H1 (cell line): ENCODE data around the gene CACNA1C. TPM values are rescaled to one million over a fixed set of nuclear protein-coding genes. Genes with fewer than 3 reads are reported as not detected.

Experiments
- CBX5 ChIP-seq: fragments of 300-800, 300-1000 bp; sonication (generic); IDR thresholded peaks from 2 replicates; pipeline ENCODE4 v1.7.1; 2016; ENCODE audit warnings: antibody characterized with exemption, low read length, low read depth
- CEBPB ChIP-seq: IDR thresholded peaks from 2 replicates; pipeline ENCODE4 v1.6.1; 2012; ENCODE audit warnings: low read depth, low read length
- CREB1 ChIP-seq: IDR thresholded peaks from 2 replicates; pipeline ENCODE4 v1.6.1; 2012; ENCODE audit warnings: inconsistent platforms
- GABPA ChIP-seq: IDR thresholded peaks from 2 replicates; pipeline ENCODE4 v1.6.1; 2011; ENCODE audit warnings: mild to moderate bottlenecking, low read length, moderate library complexity, borderline replicate concordance; ENCODE audit not compliant: insufficient read depth
- RAD21 ChIP-seq, 2 experiments: IDR thresholded peaks in 1 of 2; conservative IDR thresholded peaks in 1 of 2; 2 replicates each; pipeline ENCODE4 v1.6.1; 2011; ENCODE audit warnings: low read depth in 2 of 2, low read length in 2 of 2, improper control_type of control experiment in 1 of 2, inconsistent platforms in 1 of 2, mild to moderate bottlenecking in 1 of 2, moderate library complexity in 1 of 2
- RFX5 ChIP-seq: IDR thresholded peaks from 2 replicates; pipeline ENCODE4 v1.6.1; 2011; ENCODE audit warnings: low read depth, low read length, improper control_type of control experiment, borderline replicate concordance
- SP4 ChIP-seq: IDR thresholded peaks from 2 replicates; pipeline ENCODE4 v1.6.1; 2012; ENCODE audit warnings: low read length, inconsistent platforms
- SUZ12 ChIP-seq: fragments of 200-600 bp; sonication (generic); IDR thresholded peaks from 2 replicates; pipeline ENCODE4 v1.6.1; 2012; ENCODE audit warnings: mild to moderate bottlenecking, inconsistent platforms, low read length, moderate library complexity, mixed read lengths
- polyA plus RNA-seq, 7 experiments: library from polyadenylated mRNA; depleted of rRNA in 3 of 7; stranded (reverse) in 5 of 7; unstranded in 2 of 7; fragments of >200 nt in 5 of 7; fragments of 200-250 nt in 2 of 7; gene quantifications; 1 replicate in 5 of 7; 2 replicates in 1 of 7; 4 replicates in 1 of 7; pipeline versions ENCODE4 v1.2.1 to v1.2.3, GENCODE V29; 2011 to 2013; ENCODE audit warnings: missing spikeins in 2 of 7, mixed read lengths in 2 of 7
- total RNA-seq: library from RNA; stranded (reverse); fragmentation: NEBNext Ultra II Directional; extraction: Animal tissue kit (Norgen Biotek cat#: 25700); gene quantifications from 2 replicates; pipeline ENCODE4 v1.2.1, GENCODE V29; 2021
- TF ChIP-seq, protein P1 (sequence below): fragments of 300-600 bp; sonication (generic); IDR thresholded peaks from 2 replicates; pipeline ENCODE4 v1.7.1; 2012; ENCODE audit warnings: low read length, moderate library complexity, mild to moderate bottlenecking, inconsistent platforms; ENCODE audit not compliant: insufficient replicate concordance
- TF ChIP-seq, protein P2 (sequence below): IDR thresholded peaks from 2 replicates; pipeline ENCODE4 v1.6.1; 2012; ENCODE audit warnings: inconsistent platforms

CACNA1C gene
- total and polyA plus RNA-seq, 2 of the 8 experiments (the other 6 are each of a cell fraction or from before 2014, with no cell fraction given) = 1.3 TPM

DNA sequence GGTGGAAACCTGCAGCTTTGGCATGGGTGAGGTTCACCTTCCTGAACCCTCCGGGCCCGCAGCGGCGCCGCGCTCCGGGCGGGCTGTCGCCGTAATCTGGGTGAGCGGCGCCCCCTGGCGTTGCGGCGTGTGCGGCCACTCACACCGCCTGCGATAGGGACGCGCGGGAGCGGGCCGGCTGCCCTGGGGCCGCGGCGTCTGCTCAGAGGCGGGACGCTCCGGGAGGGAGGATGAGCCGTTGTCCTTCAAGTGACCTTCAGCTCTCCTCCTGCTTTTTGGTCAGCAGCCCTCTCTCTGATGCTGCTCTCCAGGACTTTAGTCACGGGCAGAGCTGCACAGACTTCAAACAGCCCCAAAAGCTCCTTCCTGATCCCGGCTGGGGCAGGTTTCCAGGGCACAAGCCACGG is 530.3 kb downstream of the CACNA1C start (continued):
- TF ChIP-seq, protein P1, sequence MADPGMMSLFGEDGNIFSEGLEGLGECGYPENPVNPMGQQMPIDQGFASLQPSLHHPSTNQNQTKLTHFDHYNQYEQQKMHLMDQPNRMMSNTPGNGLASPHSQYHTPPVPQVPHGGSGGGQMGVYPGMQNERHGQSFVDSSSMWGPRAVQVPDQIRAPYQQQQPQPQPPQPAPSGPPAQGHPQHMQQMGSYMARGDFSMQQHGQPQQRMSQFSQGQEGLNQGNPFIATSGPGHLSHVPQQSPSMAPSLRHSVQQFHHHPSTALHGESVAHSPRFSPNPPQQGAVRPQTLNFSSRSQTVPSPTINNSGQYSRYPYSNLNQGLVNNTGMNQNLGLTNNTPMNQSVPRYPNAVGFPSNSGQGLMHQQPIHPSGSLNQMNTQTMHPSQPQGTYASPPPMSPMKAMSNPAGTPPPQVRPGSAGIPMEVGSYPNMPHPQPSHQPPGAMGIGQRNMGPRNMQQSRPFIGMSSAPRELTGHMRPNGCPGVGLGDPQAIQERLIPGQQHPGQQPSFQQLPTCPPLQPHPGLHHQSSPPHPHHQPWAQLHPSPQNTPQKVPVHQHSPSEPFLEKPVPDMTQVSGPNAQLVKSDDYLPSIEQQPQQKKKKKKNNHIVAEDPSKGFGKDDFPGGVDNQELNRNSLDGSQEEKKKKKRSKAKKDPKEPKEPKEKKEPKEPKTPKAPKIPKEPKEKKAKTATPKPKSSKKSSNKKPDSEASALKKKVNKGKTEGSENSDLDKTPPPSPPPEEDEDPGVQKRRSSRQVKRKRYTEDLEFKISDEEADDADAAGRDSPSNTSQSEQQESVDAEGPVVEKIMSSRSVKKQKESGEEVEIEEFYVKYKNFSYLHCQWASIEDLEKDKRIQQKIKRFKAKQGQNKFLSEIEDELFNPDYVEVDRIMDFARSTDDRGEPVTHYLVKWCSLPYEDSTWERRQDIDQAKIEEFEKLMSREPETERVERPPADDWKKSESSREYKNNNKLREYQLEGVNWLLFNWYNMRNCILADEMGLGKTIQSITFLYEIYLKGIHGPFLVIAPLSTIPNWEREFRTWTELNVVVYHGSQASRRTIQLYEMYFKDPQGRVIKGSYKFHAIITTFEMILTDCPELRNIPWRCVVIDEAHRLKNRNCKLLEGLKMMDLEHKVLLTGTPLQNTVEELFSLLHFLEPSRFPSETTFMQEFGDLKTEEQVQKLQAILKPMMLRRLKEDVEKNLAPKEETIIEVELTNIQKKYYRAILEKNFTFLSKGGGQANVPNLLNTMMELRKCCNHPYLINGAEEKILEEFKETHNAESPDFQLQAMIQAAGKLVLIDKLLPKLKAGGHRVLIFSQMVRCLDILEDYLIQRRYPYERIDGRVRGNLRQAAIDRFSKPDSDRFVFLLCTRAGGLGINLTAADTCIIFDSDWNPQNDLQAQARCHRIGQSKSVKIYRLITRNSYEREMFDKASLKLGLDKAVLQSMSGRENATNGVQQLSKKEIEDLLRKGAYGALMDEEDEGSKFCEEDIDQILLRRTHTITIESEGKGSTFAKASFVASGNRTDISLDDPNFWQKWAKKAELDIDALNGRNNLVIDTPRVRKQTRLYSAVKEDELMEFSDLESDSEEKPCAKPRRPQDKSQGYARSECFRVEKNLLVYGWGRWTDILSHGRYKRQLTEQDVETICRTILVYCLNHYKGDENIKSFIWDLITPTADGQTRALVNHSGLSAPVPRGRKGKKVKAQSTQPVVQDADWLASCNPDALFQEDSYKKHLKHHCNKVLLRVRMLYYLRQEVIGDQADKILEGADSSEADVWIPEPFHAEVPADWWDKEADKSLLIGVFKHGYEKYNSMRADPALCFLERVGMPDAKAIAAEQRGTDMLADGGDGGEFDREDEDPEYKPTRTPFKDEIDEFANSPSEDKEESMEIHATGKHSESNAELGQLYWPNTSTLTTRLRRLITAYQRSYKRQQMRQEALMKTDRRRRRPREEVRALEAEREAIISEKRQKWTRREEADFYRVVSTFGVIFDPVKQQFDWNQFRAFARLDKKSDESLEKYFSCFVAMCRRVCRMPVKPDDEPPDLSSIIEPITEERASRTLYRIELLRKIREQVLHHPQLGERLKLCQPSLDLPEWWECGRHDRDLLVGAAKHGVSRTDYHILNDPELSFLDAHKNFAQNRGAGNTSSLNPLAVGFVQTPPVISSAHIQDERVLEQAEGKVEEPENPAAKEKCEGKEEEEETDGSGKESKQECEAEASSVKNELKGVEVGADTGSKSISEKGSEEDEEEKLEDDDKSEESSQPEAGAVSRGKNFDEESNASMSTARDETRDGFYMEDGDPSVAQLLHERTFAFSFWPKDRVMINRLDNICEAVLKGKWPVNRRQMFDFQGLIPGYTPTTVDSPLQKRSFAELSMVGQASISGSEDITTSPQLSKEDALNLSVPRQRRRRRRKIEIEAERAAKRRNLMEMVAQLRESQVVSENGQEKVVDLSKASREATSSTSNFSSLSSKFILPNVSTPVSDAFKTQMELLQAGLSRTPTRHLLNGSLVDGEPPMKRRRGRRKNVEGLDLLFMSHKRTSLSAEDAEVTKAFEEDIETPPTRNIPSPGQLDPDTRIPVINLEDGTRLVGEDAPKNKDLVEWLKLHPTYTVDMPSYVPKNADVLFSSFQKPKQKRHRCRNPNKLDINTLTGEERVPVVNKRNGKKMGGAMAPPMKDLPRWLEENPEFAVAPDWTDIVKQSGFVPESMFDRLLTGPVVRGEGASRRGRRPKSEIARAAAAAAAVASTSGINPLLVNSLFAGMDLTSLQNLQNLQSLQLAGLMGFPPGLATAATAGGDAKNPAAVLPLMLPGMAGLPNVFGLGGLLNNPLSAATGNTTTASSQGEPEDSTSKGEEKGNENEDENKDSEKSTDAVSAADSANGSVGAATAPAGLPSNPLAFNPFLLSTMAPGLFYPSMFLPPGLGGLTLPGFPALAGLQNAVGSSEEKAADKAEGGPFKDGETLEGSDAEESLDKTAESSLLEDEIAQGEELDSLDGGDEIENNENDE = no peak
- no peak for TF ChIP-seq SUZ12
- no peak for TF ChIP-seq CEBPB
- no peak for TF ChIP-seq SP4
- no peak for TF ChIP-seq CBX5
- TF ChIP-seq RAD21 (IDR thresholded peaks at IDR 0.05 in 1 of 2, conservative IDR thresholded peaks at IDR 0.05 in 1 of 2; ENCODE audit: low read depth in 2 of 2, low read length in 2 of 2) = peak; percentile 93 to 97
- peak; percentile 58; the same call in 1 of the 2 replicates for TF ChIP-seq GABPA
- no peak for TF ChIP-seq RFX5
- 0 out of 2 replicates have a peak, but pooled peaks have one; percentile 55 for TF ChIP-seq CREB1
- TF ChIP-seq, protein P2, sequence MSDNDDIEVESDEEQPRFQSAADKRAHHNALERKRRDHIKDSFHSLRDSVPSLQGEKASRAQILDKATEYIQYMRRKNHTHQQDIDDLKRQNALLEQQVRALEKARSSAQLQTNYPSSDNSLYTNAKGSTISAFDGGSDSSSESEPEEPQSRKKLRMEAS = peak; percentile 48
- TF ChIP-seq, all 59 proteins: peak for 8
